ENCODE measurements around the gene PRDM11. TPM values are rescaled to one million over a fixed set of nuclear protein-coding genes. Genes with fewer than 3 reads are reported as not detected.

PRDM11 gene
- total RNA-seq, 1 experiment from 2014 or later = 10.7 TPM

DNA sequence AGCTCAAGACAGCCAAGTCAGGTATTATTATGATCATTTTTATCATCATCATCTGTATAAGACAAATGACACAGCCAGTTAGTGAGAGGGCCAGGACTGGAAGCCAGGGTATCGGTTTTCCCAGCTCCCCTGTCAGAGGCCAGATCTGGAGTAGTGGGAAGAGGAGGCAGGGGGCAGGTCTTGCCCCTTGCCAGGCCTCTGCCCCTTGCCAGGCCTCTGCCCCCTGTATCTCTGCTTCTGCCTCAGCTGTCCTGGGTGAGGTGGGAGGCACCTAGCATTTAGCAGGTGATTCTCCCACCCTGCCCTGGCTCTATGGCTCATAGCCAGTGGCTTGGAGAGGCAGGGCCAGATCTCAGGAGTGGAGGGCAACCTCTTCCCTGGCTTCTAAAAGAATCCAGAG, 67.3 kb downstream of the PRDM11 start:
- Histone ChIP-seq H3K27ac (no peak overlapping the region), H3K4me3 (no peak overlapping the region), H3K79me2 (ENCODE audit: low read depth) (no peaks in the 10 kb centered on the region), H3K4me1 (replicated peaks; ENCODE audit: insufficient read depth) (no peaks in the 10 kb centered on the region), H3K9me2 (ENCODE audit: insufficient read depth) (no peaks in the 10 kb centered on the region), H2AFZ (no peak overlapping the region), H3K36me3 (ENCODE audit: low read depth) (no peaks in the 10 kb centered on the region), H3K27me3 (ENCODE audit: insufficient read depth, low read depth) (peaks cover 40% of the 10 kb centered on the region), H3F3A (ENCODE audit: insufficient read depth, low read depth) (no peaks in the 10 kb centered on the region), H3K4me2 (no peak overlapping the region), H3K9me3 (ENCODE audit: insufficient read depth, low read depth) (no peaks in the 10 kb centered on the region), H4K20me1 (ENCODE audit: insufficient read depth) (no peaks in the 10 kb centered on the region)
- TF ChIP-seq, protein P1, sequence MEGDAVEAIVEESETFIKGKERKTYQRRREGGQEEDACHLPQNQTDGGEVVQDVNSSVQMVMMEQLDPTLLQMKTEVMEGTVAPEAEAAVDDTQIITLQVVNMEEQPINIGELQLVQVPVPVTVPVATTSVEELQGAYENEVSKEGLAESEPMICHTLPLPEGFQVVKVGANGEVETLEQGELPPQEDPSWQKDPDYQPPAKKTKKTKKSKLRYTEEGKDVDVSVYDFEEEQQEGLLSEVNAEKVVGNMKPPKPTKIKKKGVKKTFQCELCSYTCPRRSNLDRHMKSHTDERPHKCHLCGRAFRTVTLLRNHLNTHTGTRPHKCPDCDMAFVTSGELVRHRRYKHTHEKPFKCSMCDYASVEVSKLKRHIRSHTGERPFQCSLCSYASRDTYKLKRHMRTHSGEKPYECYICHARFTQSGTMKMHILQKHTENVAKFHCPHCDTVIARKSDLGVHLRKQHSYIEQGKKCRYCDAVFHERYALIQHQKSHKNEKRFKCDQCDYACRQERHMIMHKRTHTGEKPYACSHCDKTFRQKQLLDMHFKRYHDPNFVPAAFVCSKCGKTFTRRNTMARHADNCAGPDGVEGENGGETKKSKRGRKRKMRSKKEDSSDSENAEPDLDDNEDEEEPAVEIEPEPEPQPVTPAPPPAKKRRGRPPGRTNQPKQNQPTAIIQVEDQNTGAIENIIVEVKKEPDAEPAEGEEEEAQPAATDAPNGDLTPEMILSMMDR (conservative IDR thresholded peaks at IDR 0.05) = no peak
- no peak for TF ChIP-seq EZH2 (IDR thresholded peaks at IDR 0.05; ENCODE audit: low read depth)
- no TSS peak for BruUV-seq (replicated peaks)
- ChIA-PET CTCF (interaction anchor here (0.6 kb wide), 2 partner anchors 567 to 1235 kb away, joined by 3 to 12 read pairs; no protein-coding TSS in a partner anchor), POLR2A (ENCODE audit: unreplicated experiment) (no interaction called here)
- intact Hi-C loops (cut with micrococcal nuclease; ENCODE audit: unreplicated experiment) = no loop called here
- DNase-seq = no peak

DNA sequence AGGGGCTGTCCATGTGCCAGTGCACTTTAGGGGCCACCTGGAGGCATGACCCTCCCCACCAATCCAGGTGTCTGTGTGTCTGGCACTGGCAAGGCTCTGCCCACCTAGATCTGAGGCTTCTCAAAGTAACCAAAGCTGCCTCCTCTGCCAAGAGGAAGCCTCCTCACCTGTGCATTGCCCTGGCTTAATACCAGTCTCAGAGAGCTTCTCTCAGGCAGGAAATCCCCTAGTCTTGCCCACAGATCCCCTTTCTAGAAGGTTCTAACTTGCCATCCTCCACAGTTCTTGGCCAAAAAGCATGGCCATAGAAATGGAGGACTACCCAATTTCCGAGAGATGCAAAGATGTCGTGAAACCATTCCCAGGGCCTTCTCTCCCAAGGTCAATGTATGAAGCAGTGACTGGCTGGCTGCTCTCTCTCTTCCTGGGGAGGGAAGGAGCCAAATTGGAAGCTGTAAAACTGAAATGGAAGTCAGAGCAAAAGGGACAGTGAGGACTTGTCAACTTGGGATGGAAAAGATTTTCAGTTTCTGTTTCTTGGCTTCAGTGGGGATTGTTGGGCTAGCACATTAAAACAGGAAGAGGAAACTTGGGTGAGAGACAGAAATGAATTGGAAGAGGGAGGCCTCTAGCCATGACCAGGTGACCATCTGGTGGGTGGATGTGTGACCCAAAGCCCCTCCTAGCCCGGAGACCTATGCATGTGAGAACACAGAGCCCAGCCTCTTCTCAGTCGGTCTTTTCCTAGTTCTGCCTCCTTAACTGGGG, 68.8 kb downstream of the PRDM11 start:
- ChIA-PET CTCF (no interaction called here), POLR2A (ENCODE audit: unreplicated experiment) (no interaction called here)
- intact Hi-C loops (cut with micrococcal nuclease; ENCODE audit: unreplicated experiment) = no loop called here
- Histone ChIP-seq H4K20me1 (ENCODE audit: insufficient read depth) (no peaks in the 10 kb centered on the region), H3F3A (ENCODE audit: insufficient read depth, low read depth) (no peaks in the 10 kb centered on the region), H3K27ac (no peak overlapping the region), H3K27me3 (ENCODE audit: insufficient read depth, low read depth) (peaks cover 44% of the 10 kb centered on the region), H3K79me2 (ENCODE audit: low read depth) (no peaks in the 10 kb centered on the region), H3K36me3 (ENCODE audit: low read depth) (no peaks in the 10 kb centered on the region), H2AFZ (no peak overlapping the region), H3K9me3 (ENCODE audit: insufficient read depth, low read depth) (no peaks in the 10 kb centered on the region), H3K4me1 (replicated peaks; ENCODE audit: insufficient read depth) (no peaks in the 10 kb centered on the region), H3K4me3 (no peak overlapping the region), H3K4me2 (no peak overlapping the region), H3K9me2 (ENCODE audit: insufficient read depth) (no peaks in the 10 kb centered on the region)
- TF ChIP-seq, protein P1 (conservative IDR thresholded peaks at IDR 0.05) = no peak
- BruUV-seq (replicated peaks) = no TSS peak
- no peak for DNase-seq

DNA sequence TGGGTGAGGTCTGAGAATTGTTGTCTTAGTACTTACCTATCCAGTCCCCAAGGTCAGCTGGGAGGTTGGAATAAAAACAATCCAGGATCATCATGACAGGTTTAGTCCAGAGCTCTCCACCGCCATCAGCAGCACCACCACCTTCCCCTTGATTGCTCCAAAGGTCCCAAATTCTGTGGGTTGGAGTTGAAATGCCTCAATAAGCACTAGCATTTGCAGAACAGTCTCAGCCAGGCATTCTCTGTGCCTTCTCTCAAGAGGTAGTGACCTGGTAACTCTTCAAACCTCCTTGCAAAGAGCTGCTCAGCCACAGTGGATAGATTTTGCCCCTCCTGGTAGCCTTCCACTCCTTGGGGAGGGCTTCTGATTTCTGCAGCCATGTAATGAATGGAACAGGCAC, 69.6 kb downstream of the PRDM11 start:
- Histone ChIP-seq H3K4me3 (no peak overlapping the region), H4K20me1 (ENCODE audit: insufficient read depth) (no peaks in the 10 kb centered on the region), H3K4me2 (no peak overlapping the region), H3K9me2 (ENCODE audit: insufficient read depth) (no peaks in the 10 kb centered on the region), H3F3A (ENCODE audit: insufficient read depth, low read depth) (no peaks in the 10 kb centered on the region), H3K27me3 (ENCODE audit: insufficient read depth, low read depth) (peaks cover 41% of the 10 kb centered on the region), H3K4me1 (replicated peaks; ENCODE audit: insufficient read depth) (no peaks in the 10 kb centered on the region), H3K27ac (no peak overlapping the region), H3K36me3 (ENCODE audit: low read depth) (no peaks in the 10 kb centered on the region), H2AFZ (no peak overlapping the region), H3K79me2 (ENCODE audit: low read depth) (no peaks in the 10 kb centered on the region), H3K9me3 (ENCODE audit: insufficient read depth, low read depth) (no peaks in the 10 kb centered on the region)
- POLR2A ChIA-PET (ENCODE audit: unreplicated experiment) = no interaction called here
- BruUV-seq (replicated peaks) = no TSS peak
- intact Hi-C loops (cut with micrococcal nuclease; ENCODE audit: unreplicated experiment) = no loop called here
- CTCF ChIA-PET = no interaction called here
- TF ChIP-seq EZH2 (IDR thresholded peaks at IDR 0.05; ENCODE audit: low read depth) = no peak
- TF ChIP-seq, protein P1 (conservative IDR thresholded peaks at IDR 0.05) = no peak
- no peak for DNase-seq

Measured in PC-9 (cell line).